Ovary (tissue), 9 donors: ENCODE results near the gene GRID2. TPM values are rescaled to one million over a fixed set of nuclear protein-coding genes. Genes with fewer than 3 reads are reported as not detected.

Experiments used
- DNase-seq, 5 donors: peaks; one replicate each; pipeline ENCODE4 v3.0.0-alpha.2; 2019 to 2020
- H3K27ac ChIP-seq, 2 donors: fragments of 200-600 bp; one replicate each; pipeline versions ENCODE4 v1.5.1 to v1.8.0; 2019 to 2022
- H3K27me3 ChIP-seq: fragments of 200-600 bp; one replicate; pipeline ENCODE4 v1.8.0; 2022
- H3K36me3 ChIP-seq: fragments of 200-600 bp; sonication (generic); one replicate; pipeline ENCODE4 v1.5.1; 2019
- H3K4me1 ChIP-seq: one replicate; pipeline ENCODE4 v1.8.1; 2013; ENCODE audit warnings: mild to moderate bottlenecking, moderate library complexity; ENCODE audit not compliant: insufficient read depth
- H3K4me3 ChIP-seq: fragments of 200-600 bp; sonication (generic); one replicate; pipeline ENCODE4 v1.5.1; 2017
- H3K9me3 ChIP-seq, 2 donors: fragments of 200-600 bp in 1 of 2; sonication (generic) in 1 of 2; one replicate each; pipeline versions ENCODE4 v1.5.1 to v1.8.1; 2013 to 2019; ENCODE audit warnings: mild to moderate bottlenecking in 1 of 2, moderate library complexity in 1 of 2
- CTCF ChIP-seq, 3 donors: fragments of 450-650 bp in 2 of 3; fragments of 200-600 bp in 1 of 3; IDR thresholded peaks; one replicate each; pipeline versions ENCODE4 v1.5.1 to v1.8.0; 2016 to 2022; ENCODE audit warnings: antibody characterized with exemption in 3 of 3, mild to moderate bottlenecking in 1 of 3
- EP300 ChIP-seq: sonication (generic); formaldehyde crosslinking; IDR thresholded peaks from one replicate; pipeline ENCODE4 v1.6.1; 2017; ENCODE audit warnings: antibody characterized with exemption
- POLR2A ChIP-seq: fragments of 450-650 bp; IDR thresholded peaks from one replicate; pipeline ENCODE4 v1.6.1; 2017; ENCODE audit warnings: antibody characterized with exemption, mild to moderate bottlenecking, moderate library complexity
- WGBS, 3 donors: extraction: QIAGEN DNeasy Blood & Tissue Kit in 1 of 3; methylation state at CpG; one replicate each; pipeline versions ENCODE4 v1.1.5 to v1.1.7; 2013 to 2017; 5-methylcytosine and 5-hydroxymethylcytosine counted together
- intact Hi-C, 4 donors: fragments of 100-400 bp; cut with DNase I; formaldehyde crosslinking; loops; one replicate each; pipeline versions ENCODE4 v1.11.0 to v1.15.1; 2022 to 2023
- polyA plus RNA-seq, 2 donors: library from polyadenylated mRNA; stranded (reverse); fragments of 200-250 nt in 1 of 2; fragments of 350-450 nt in 1 of 2; fragmentation: Illumina TruSeq in 1 of 2; extraction: RNeasy Lipid Tissue Mini Kit (QIAGEN cat#74804) in 1 of 2; gene quantifications; one replicate each; pipeline ENCODE4 v1.2.3, GENCODE V29; 2013 to 2014
- total RNA-seq, 7 donors: library from RNA; depleted of rRNA in 2 of 7; stranded (reverse); fragments of >200 nt in 2 of 7; fragmentation: NEBNext Ultra II Directional in 3 of 7; extraction: Animal tissue kit (Norgen Biotek cat#: 25700) in 3 of 7; gene quantifications; one replicate each; pipeline versions ENCODE4 v1.1.0 to v1.2.4, GENCODE V29; 2016 to 2023
- donor health status: DM: no; HTN: no; CAD: no; lungs with moderate emphysema.
- donor health status: DM: no; HTN: no; CAD: no.
- donor health status: Bipolar disorder and iron deficiency.
- donor health status: DM: yes; HTN: yes; CAD: no.
- donor health status: DM: no; HTN: no; CAD: no.
- donor health status: DM: yes; HTN: yes; CAD: no.

Gene GRID2
- total and polyA plus RNA-seq, 9 donors, result 0.65 to 6.8 (median 2.6) TPM

- intact Hi-C loops, result no loop called here
Observed at GRCh38 chr4:92299152-92299551, 4.6 kb upstream of the GRID2 start.

GRCh38 chr4:92304121-92304520, 355 bp downstream of the GRID2 start:
- Histone ChIP-seq H3K36me3 (no peaks in the 10 kb centered on the region), H3K9me3 (no peaks in the 10 kb centered on the region), H3K4me1 (peaks cover 7% of the 10 kb centered on the region), H3K27ac (no peak overlapping the region), H3K4me3 (no peak overlapping the region), H3K27me3 (no peaks in the 10 kb centered on the region)
- TF ChIP-seq CTCF (IDR thresholded peaks at IDR 0.05), result no peak
- TF ChIP-seq POLR2A, result no peak
- no peak for TF ChIP-seq EP300
- intact Hi-C loops, result no loop called here
- 1 to 2% (median 1%) methylated on average over 20 to 22 of the region's 22 CpGs for WGBS, 3 donors
- no peak for DNase-seq

More at GRCh38 chr4:92299152-92299551, 4.6 kb upstream of the GRID2 start:
- H3K9me3 ChIP-seq, result no peaks in the 10 kb centered on the region
- H3K4me1 ChIP-seq, result no peaks in the 10 kb centered on the region
- no peak for TF ChIP-seq POLR2A
- no peak for TF ChIP-seq CTCF (IDR thresholded peaks at IDR 0.05)
- no peak for TF ChIP-seq EP300
- H3K27me3 ChIP-seq, result no peaks in the 10 kb centered on the region
- no peak overlapping the region for H3K27ac ChIP-seq
- no peaks in the 10 kb centered on the region for H3K36me3 ChIP-seq
- H3K4me3 ChIP-seq, result no peak overlapping the region
- no peak for DNase-seq

- Histone ChIP-seq H3K27me3 (no peaks in the 10 kb centered on the region), H3K27ac (no peak overlapping the region), H3K4me3 (no peak overlapping the region), H3K9me3 (no peaks in the 10 kb centered on the region), H3K4me1 (peaks cover 7% of the 10 kb centered on the region), H3K36me3 (no peaks in the 10 kb centered on the region)
- intact Hi-C loops, result no loop called here
- 2 to 4% (median 4%) methylated on average over 18 of the region's 18 CpGs for WGBS, 3 donors
- TF ChIP-seq CTCF (IDR thresholded peaks at IDR 0.05) (no peak), EP300 (no peak), POLR2A (no peak)
- DNase-seq, result no peak
Observed at GRCh38 chr4:92304606-92305005, 840 bp downstream of the GRID2 start.

GRCh38 chr4:92305148-92305877, 1.5 kb downstream of the GRID2 start:
- TF ChIP-seq EP300 (no peak), POLR2A (no peak), CTCF (IDR thresholded peaks at IDR 0.05) (no peak)

More at GRCh38 chr4:92305148-92305877, 1.5 kb downstream of the GRID2 start:
- Histone ChIP-seq H3K27me3 (no peaks in the 10 kb centered on the region), H3K27ac (no peak overlapping the region), H3K9me3 (no peaks in the 10 kb centered on the region), H3K4me1 (peaks cover 7% of the 10 kb centered on the region), H3K36me3 (no peaks in the 10 kb centered on the region), H3K4me3 (peak overlapping the region; percentile 20)
- peak; percentile 38 to 62 (median 53) for DNase-seq
- intact Hi-C loops, result no loop called here
- 0 to 1% (median 1%) methylated on average over 52 to 68 of the region's 68 CpGs for WGBS, 3 donors
